AG20443 (cell line): Measurements from ENCODE around the gene GRIP1.

Source experiments
- DNase-seq: peaks from one replicate; pipeline ENCODE4 v3.0.0; 2012; ENCODE audit warnings: low spot score, mixed read lengths

Gene GRIP1

DNA sequence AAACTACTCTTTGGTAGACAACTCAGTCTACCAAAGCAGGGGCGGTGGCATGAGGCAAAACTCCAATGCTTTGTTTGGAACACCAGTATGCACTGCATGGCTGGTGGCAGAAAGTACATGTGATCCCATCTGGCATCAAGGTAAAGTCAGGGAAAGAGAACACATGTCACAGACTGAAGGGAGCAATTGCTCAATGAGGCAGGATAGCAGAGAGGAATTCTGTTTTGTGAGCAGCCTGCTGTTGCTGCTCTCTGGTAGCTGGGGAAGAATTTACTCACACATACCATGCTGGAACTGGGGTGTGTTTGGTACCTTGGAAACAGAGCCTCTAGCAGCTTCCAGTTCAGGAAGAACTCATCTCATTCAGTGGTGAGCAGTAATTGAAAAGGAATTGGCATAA is 291.8 kb downstream of the GRIP1 start:
- no peak for DNase-seq

DNA sequence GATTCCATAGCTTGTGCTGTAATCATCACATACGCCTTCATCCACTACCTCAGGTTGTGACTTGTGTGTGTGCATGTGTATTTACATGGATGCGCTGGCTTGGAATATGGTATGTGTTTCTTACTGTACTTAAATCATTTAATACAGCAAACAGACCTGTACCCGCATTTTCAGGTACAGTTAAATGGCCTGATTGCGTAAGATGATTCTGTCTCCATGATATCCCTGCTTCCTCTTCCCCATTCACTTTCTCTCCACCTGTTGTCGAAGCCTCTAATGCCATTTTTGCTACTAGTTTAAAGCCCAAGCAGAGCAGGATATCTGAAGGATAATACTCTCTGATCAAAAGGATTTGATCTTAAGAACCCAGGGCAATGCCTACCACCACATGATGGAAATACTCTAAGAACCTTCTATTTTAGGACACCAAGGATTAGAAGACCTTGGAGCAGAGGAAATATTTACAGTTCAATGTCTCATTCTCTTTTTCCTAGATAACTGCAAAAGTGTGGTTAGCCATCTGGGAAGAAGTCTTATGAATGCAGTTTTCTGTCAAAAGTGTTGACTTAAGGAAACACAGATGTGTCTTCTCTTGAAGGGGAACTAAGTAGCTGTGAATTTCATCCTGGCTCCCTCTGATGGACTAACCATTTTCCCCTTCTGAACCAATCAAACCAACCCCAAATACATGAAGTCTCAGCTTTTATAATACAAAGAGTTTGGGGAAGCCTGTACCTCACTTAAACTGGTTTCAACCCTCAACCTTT is 297.9 kb downstream of the GRIP1 start:
- DNase-seq = no peak

DNA sequence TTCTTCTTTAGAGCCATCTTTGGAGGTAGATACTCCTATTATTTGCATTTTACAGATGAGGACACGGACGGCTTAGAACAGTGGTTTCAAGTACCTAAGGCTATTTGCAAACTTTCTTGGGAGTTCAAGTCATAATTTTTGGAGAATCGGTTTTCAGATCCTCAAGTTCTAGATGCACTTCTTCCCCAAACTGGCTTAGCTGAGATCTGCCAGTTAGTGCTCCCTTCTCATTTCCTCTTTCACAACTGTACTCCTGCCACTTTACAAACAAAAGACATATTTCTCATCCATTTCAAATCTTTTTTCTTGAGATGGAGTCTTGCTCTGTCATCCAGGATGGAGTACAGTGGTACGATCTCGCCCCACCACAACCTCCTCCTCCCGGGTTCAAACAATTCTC is 299.3 kb downstream of the GRIP1 start:
- DNase-seq = no peak

DNA sequence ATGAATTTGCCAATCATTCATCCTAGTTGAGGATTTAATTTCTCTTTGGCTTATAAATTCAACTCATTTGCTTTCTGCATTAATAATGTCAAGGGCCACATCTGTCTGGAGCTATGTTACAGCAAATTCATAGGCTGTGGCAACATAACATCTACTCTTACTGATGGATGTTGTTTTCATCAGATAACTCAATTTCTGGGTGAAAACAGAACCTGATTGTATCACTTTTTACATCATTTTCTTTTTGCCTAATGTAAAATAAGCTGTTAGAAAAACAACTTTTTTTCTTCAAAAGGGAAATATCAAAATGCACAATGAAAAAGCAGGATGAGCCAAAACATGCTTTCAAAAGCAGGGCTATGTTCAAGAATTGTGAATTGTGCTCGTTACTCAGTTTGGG is 303.3 kb downstream of the GRIP1 start:
- no peak for DNase-seq

DNA sequence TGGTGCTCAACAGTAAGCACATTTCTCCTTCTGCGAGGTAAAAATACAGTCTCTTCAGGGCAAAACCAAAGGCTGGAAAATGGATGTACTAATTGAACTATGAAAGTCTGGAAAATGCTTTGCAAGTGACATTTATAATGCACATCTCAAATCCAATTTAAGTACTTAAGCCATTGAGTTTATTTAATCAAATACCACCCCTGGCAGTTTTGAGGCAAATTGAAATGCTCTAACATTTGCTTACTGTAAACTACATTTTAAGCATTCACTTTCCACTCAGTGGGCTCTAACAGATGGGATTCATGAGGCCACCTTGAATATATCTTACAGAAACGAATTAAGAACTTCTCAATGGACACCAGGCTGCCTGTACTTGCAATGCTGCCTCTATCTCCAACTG is 306.9 kb downstream of the GRIP1 start:
- no peak for DNase-seq

DNA sequence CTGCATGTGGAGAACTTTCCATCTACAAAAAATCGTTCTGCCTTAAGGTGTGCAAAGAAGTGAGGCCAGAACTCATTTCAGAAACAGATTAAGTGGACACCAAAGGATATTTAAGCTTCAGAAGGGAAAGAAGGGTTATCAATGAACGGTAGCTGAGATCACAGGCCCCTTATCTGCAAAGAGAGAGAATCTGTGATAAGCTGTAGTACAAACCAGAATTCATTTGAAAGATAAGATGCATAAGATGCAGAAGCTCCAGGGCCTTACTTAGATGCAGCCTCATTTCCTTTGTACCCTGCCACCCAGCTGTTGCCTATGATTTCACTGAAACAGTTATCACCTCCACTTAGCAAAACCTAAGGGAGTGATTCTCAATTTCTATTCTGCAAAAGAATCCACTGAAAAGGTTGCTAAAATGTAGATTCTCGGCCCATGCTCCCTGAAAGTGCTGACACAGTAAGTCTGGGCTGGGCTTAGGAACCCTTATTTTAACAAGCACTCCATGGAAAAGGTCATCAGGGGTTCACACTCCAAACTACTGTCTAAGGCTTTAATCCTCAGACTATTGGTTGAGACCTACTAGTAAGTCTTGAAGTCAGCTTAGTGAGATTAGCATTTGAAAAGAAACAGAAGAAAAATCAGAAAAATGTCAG is 311.7 kb downstream of the GRIP1 start:
- DNase-seq = no peak

DNA sequence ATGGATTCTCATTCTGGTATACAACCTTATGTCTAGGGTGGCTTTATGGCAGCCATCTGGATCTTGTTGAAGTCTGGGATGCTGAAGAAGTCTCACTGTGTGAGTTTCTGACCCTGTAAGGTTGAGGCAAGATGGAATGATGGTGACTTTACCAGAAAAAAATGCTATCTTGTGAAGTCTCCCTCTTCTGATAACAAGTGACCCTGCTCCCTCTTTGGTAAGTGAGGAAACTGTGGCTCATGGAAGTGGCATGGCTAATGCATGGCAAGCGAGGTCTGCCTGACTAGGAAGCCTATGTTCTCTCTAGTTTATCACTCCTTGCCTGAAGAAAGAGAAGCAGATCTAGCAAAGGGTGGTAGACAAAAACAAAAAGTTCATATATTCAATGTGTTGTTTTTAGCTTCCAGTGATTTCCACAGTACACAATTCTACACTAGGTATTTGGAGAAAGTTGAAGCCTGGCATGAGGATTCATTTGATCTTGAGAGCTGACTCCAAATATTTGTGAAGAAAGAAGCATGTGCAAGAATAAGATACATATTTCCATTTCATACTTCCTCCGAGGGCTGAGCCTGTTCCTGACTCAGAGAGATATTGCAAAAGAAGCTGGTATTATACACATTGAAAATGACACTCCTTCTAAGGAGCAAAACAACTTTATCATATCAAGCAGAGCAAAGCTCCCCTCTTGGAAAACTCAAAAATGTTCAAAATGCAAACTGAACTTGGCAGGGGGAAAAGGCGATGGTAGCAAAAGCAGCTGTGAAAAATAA is 313.0 kb downstream of the GRIP1 start:
- no peak for DNase-seq

DNA sequence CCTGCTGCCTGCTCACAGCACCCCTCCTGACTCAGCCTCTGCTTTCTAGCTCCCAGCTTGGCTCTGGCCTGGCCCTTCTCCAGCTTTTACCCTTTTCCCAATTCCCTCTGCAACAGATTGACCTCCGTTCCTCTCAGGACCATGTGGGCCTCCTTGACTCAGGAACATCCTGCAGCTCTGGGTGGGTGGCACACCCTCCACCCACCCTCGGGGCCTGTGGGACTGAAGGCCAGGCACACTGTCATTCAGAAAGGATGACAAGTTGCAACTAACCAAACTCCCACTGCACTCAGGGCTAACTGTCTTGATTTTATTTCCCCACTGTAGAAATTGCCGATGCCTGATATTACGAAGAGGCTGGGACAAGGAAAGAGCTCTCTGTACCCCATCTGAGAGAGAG is 317.2 kb downstream of the GRIP1 start:
- no peak for DNase-seq

DNA sequence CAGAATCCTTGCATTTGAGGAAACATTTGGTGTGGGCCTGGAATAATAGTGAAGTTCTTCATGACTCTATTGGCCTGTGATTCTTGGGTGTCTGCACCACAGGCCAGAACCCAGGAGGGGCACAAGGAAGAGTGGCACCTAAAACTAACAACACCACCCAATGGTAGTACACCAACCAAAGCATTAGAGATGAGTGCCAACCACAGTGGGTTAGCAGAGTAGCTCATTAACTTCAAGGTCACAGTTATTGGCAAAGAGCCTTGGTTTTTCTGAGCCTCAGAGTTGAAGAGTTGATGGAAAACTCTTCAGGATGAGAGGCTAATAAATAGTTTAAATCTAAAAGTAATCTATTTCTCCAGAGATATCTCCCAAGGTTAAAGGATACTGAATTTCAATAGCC is 319.6 kb downstream of the GRIP1 start:
- DNase-seq = no peak

DNA sequence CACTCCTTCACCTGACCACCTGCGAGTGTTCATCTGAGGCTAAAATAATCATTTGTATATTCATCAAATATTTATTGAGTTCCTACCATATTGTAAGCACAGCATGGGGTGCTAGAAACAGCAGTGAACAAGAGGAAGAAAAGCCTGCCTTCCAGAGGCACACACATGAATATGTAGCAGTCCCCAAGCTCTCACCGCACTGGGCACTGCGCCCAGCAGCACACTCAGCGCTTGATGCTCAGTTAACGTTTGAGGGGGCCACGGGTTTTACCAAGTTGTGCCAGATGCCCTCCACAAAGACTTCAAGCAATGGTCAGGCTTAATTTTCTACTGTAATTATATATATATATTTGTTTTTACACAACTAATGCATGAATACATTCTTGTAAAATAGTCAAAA is 324.6 kb downstream of the GRIP1 start:
- DNase-seq = no peak

DNA sequence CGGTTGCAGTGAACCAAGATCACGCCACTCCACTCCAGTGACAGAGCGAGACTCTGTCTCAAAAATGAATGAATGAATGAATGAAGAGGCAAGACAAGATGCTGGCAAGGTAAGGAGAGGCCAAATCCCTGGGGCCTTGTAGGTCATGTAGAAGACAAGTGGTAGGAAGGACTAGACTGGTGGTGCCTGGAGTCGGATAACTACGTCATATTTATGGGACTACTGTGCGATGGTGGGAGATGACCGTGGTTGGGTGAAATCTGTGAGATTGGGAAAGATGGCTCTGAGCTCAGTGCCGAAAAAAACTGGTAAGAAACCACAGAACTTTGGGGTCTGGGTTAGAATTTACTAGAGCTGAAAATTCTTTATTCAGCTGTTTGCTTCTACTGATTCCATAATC is 326.0 kb downstream of the GRIP1 start:
- no peak for DNase-seq

DNA sequence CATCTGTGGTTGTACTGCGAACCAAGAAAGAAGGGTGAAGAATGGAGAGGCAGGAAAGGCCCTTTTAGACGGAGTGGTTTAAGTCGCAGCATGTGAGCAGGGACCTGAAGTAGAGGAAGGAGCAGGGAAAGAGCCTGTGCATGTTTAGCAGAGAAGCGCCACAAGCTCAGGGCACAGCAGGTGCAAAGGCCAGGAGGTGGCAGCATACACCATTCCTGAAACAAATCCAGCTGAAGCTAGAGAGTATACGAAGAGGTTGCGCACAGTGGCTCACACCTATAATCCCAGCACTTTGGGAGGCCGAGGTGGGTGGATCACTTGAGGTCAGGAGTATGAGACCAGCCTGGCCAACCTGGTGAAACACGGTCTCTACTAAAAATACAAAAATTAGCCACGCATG is 326.7 kb downstream of the GRIP1 start:
- DNase-seq = peak; percentile 26

DNA sequence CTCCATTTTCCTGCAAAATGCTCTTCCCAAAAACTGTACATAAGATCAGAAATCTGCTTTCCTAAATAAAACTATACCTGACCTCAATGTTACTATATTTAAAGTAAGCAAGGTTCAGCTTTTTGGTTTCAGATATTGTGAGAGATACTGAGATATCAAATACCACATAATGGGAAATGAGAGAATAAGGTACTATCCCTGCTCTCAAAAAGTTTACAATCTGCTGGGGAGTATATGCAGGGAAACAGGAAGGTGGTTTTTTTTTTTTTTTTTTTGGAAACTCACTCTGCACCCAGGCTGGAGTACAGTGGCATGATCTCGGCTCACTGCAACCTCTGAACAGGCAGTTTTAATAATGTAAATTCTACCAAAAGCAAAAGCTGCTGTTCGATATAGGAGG is 327.6 kb downstream of the GRIP1 start:
- no peak for DNase-seq

DNA sequence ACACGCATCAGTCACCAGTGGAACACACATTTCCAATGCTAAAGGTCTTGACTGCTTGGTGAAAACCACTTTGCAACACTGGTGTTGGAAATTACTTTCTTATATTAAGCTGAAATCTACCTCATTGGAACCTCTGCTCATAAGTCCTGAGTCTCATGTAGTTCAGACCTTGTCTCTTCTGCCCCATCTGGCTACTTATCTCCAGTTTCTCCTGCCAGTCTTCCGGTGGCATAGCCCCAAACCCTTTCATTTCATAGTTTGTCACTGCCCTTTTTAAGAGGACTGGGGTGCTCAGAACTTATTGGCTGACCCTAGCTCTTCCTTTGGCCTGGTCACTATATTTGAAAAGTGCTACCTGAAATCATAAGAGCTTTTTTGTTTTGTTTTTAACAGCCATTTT is 332.9 kb downstream of the GRIP1 start:
- no peak for DNase-seq

DNA sequence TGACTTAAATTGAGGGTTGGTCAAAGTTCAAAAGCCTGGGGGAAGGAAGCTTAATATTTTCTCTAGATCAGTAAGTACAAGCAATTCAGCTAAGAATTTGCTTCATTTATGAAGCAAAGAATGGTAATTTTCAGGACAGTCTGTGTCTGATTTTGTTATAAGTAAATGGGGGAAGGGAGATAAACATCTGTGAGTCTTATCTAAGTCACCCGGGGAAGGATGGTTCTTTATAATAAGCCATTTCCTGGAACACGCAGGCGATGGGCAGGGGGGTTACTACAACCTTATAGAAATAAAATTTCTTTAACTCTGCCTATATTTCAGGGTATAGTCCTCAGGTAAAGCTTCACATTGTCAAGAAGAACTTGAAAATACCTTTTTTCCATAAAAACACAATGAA is 333.7 kb downstream of the GRIP1 start:
- DNase-seq = no peak

DNA sequence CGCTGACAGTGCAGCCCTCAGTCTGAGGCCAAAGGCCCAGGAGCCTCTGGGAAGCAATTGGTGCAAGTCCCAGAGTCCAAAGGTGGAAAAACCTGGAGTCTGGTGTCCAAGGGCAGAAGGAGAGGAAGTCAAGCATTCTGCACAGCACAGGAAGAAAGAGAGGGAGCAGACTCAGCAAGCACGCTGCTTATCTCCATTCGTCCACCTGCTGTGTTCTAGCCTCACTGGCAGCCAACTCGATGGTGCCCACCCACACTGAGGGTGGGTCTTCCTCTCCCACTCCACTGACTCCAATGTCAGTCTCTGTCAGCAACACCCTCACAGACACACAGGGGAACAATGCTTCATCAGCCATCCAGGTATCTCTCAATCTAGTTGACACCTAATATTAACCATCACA is 337.8 kb downstream of the GRIP1 start:
- DNase-seq = no peak

DNA sequence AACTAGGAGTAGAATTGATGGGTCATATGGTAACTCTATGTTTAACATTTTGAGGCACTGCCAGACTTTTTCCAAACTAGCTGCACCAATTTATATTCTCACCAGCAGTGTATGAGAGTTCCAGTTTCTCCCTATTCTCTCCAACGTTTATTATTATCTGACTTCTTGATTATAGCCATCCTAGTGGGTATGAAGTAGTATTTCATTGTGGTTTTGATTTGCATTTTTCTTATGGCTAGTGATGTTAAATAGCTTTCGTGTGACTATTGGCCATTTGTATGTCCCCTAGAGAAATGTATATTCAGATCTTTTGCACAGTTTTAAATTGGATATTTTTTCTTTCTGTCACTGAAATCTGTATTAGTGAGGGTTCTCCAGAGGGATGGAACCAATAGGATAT is 338.7 kb downstream of the GRIP1 start:
- no peak for DNase-seq

DNA sequence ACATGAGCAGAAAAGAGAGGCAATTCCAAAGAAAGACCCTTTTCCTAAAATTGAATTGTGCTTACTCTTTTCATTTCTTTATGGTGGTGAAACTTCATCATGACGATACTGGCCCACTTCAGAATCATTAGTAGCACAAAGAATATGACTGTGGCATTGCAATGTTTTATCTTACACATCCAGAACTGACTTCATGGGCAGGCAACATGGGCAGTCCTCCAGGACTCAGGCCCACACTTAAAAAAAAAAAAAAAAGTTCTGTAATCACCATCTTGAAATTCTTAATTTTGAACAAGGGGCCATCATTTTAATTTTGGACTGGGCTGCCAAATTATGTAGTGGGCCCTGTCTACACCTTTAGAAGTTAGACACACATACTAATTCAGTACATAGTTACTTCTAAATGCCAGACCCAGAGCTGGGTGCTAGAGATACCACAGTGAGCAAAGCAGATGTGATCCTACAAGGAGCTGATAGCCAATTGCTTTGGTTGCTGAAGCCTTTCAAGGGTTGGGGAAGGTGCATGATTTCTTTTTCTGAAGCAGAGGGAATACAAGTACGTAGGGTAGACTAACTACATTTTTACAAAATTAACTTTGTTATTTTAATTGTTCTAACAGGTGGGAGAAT is 341.4 kb downstream of the GRIP1 start:
- no peak for DNase-seq

DNA sequence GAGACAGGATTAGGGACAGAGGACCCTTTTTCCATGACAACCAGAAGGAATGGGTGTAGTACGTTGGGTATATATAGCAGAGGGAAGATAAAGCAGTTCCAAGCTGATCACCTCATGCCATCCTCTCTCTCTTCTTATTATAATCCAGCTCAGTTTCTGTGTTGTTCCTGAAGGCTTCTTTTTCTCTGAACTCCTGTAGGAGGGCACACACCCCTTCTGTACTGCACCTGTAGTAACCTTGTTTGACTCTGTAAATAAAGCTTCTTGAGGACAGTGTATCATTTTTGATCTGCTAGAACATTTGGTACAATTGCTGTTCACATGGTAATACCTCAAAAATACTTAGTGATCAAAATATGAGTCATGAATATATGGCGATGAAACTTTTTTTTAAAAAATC is 343.1 kb downstream of the GRIP1 start:
- no peak for DNase-seq

DNA sequence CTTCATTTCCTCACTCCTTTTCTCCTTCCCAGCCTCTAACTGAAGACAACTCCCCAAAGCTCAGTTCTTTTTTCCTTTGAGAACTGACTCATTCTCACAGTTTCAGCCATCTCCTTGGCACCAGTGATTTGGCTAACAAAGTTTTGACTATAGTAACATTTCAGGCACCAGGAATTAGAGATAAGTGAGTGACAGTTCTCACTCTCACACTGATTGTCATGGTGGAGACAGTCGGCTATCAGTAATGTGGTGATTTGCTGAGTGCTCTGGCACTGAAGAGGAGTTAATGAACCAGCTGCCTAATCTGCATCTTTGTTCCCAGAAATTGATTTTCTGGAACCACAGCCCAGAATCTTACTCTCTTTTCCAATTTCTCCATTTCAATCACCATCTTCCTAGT is 347.1 kb downstream of the GRIP1 start:
- no peak for DNase-seq

DNA sequence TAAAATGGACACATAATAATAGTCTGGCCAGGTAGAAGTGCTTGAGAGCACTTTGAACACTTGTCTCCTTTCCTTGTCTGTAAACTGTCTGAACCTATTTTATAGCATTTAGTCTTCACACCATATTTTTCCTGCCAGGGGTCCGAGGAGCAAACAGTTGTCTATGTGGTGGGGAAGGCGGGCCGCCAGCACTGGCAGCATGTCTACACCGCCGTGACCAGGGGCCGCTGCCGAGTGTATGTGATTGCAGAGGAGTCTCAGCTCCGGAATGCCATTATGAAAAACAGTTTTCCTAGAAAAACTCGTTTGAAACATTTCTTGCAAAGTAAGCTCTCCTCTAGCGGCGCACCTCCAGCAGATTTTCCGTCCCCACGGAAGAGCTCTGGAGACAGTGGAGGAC is 347.9 kb downstream of the GRIP1 start:
- DNase-seq = no peak

DNA sequence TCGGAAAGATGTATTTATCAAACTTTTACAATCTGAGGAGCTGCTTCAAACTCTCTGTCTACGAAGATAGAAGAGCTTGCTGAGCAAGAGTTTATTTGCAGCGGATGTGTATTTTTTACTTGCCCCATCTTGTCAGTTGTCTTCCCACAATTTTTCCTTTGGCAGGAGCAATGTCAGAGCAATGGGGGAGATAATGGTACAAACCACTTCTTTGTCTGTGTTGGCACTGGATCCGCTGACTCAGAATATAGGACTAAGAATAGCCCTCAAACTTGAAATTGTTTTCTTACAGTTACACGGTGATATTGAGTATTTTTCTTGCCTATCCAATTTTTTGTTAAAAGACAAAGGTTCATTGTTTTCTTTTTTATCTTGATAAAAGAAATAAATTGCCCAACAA is 348.9 kb downstream of the GRIP1 start:
- no peak for DNase-seq

DNA sequence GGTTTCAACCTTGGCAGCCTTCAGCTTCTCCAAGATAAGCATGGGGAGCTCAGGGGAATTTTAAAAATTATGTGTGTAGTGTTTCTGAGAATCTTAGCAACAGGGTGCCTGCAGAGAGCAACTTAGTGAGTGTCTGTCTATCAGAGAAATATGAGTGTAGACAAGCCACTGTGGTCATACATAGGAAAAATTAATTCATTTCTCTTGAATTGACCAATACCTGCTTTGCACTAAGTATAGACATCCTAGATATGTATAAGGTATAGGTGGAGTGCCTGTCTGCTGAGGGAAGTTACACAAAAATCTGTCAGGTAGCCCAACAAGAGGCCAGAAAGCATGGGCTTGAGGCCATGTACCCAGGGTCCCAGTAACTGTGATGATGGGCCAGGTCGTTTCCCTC is 355.9 kb downstream of the GRIP1 start:
- no peak for DNase-seq
